ENCODE measurements around the gene NRG3.

GRCh38 chr10:82497439-82497838 is 622.4 kb downstream of the NRG3 start:
- TF ChIP-seq REST (IDR thresholded peaks at IDR 0.05; ENCODE audit: insufficient read depth in 1 of 2, low read depth in 2 of 2, low read length in 1 of 2) (no peak), CTCF (IDR thresholded peaks at IDR 0.05) (no peak), POLR2AphosphoS5 (IDR thresholded peaks at IDR 0.05; ENCODE audit: low read depth, low read length) (no peak), SIN3A (IDR thresholded peaks at IDR 0.05; ENCODE audit: borderline replicate concordance, insufficient read depth, low read depth, low read length) (no peak)

All from Panc1 (cell line).